H54 (cell line): ENCODE data around the gene ATCAY.
"Not testable (repeated sequence)": the region's sequence is repeated elsewhere in the genome, so short reads cannot be mapped to it uniquely, and the experiment has no call there.

ENCODE experiments used
- DNase-seq: peaks from one replicate; pipeline ENCODE4 v3.0.0; 2011; ENCODE audit warnings: low spot score, mixed read lengths; ENCODE audit not compliant: insufficient read length
- FAIRE-seq: peaks from 3 replicates; lab custom pipeline; 2011; peaks lifted over from hg19 to GRCh38; lab: Jason Lieb, UNC
- POLR2A ChIP-seq: IDR thresholded peaks from 2 replicates; pipeline ENCODE4 v1.6.1; 2011; ENCODE audit warnings: low read depth, mild to moderate bottlenecking, low read length

The ATCAY gene

DNA sequence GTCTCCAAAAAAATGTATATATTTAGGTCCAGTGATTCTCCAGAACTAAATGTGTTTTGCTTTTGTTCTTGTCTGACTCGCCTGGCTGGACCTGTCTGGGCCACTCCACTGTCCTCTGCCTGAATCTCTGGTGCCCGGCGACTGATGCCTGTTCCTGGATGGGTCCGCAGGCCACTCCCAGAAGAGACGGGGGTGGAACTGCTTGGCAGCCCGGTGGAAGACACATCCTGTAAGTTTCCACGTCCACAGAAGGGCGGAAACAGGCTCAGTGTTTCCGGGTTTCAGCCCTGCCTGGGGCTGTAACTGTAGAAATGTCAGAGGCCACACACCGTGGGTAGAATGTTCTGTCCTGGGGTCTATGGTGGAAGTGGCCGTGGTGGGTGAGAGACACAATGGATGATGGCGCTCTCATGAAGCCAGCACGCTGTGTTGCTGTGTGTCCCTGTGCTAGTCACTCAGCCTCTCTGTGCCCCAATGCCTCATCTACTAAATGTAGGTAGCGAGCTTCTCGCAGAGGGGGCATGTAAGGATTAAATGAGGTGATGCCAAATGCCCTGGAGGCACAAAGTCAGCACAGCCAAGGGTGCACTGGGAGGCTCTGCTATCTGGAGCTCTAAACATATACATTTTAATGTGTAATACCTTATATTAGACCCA is 22.0 kb downstream of the ATCAY start:
- no peak for TF ChIP-seq POLR2A
- FAIRE-seq (no peak), DNase-seq (no peak)

- DNase-seq (no peak), FAIRE-seq (no peak)
Measured at GRCh38 chr19:3904233-3904632, 23.7 kb downstream of the ATCAY start.

GRCh38 chr19:3907626-3908265 is 27.3 kb downstream of the ATCAY start:
- no peak for DNase-seq
- FAIRE-seq = no peak

More at GRCh38 chr19:3904233-3904632, 23.7 kb downstream of the ATCAY start:
- TF ChIP-seq POLR2A = no peak

GRCh38 chr19:3908266-3909054 is 28.0 kb downstream of the ATCAY start:
- TF ChIP-seq POLR2A = no peak
- DNase-seq (no peak), FAIRE-seq (no peak)

More at GRCh38 chr19:3907626-3908265, 27.3 kb downstream of the ATCAY start:
- TF ChIP-seq POLR2A = no peak

GRCh38 chr19:3910105-3910504 is 29.6 kb downstream of the ATCAY start:
- FAIRE-seq (no peak), DNase-seq (no peak)
- TF ChIP-seq POLR2A = no peak

- FAIRE-seq = no peak
- TF ChIP-seq POLR2A = no peak
Measured at GRCh38 chr19:3914199-3914598, 33.7 kb downstream of the ATCAY start.

GRCh38 chr19:3916033-3916432 is 35.5 kb downstream of the ATCAY start:
- no peak for TF ChIP-seq POLR2A
- DNase-seq (no peak), FAIRE-seq (no peak)

More at GRCh38 chr19:3914199-3914598, 33.7 kb downstream of the ATCAY start:
- no peak for DNase-seq

DNA sequence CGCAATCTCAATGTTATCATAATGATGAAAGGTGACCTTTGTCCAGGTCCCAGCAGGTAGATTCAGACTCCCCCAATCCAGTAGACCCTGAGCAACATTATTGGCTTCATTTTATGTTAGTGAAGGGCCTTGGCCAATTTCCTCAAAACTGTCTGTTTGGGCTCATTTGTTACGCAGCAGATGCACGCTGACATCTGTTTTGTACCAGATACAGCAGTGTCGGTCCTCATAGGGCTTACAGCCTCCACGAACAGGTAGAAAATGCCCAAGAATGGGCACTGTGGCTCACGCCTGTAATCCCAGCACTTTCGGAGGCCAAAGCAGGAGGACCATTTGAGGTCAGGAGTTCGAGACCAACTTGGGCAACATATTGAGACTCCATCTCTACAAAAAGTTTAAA is 39.3 kb downstream of the ATCAY start:
- no peak for DNase-seq
- FAIRE-seq = no peak
- no peak for TF ChIP-seq POLR2A

DNA sequence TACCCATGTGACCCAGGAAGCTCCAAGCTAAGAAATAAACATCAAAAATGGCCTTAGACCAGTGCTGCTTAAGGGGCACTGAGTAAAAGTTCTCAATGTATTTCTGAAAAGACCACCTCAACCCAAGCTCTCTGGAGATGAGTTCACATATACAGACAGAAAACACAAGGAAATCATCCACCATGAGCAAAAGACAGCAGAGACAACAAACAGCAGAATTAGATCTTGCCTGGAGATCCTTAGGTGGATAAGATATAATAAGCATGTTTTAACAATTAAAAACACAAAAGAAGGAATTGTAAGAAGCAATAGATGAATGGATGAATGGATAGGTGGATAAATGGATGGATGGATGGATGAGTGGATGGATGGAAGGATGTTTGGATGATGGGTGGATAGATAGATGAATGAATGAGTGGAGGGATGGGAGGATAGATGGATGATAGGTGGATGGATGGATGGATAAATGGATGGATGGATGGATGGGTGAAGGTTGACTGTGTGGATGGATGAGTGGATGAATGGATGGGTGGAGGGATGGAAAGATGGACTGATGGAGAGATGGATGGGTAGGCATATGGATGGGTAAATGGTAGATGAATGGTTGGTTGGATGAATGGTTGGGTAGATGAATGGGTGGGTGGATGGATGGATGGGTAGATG is 42.7 kb downstream of the ATCAY start:
- TF ChIP-seq POLR2A = no peak
- DNase-seq (no peak), FAIRE-seq (no peak)

- TF ChIP-seq POLR2A = no peak
- DNase-seq (no peak), FAIRE-seq (no peak)
Measured at GRCh38 chr19:3923912-3924311, 43.4 kb downstream of the ATCAY start.

DNA sequence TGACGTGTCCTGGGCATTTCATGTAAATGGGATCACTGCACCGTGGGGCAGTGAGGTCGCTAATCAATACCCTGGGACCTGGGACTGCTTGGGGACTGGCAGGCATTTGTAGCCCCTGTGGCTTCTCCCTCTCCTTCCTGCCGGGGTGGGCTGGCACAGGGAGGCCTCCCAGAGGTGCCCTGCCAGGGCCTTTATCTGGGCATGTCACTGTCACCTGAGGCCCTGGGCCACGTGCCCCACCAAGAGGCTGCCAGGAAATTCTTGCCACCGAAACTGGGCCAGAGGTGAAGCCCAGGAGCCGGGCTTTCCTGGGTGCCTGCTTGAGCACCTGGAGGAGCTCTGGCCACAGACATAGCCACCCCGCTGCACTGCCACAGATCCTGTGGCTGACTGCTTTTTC is 50.6 kb downstream of the ATCAY start:
- no peak for TF ChIP-seq POLR2A
- no peak for DNase-seq
- FAIRE-seq = no peak

DNA sequence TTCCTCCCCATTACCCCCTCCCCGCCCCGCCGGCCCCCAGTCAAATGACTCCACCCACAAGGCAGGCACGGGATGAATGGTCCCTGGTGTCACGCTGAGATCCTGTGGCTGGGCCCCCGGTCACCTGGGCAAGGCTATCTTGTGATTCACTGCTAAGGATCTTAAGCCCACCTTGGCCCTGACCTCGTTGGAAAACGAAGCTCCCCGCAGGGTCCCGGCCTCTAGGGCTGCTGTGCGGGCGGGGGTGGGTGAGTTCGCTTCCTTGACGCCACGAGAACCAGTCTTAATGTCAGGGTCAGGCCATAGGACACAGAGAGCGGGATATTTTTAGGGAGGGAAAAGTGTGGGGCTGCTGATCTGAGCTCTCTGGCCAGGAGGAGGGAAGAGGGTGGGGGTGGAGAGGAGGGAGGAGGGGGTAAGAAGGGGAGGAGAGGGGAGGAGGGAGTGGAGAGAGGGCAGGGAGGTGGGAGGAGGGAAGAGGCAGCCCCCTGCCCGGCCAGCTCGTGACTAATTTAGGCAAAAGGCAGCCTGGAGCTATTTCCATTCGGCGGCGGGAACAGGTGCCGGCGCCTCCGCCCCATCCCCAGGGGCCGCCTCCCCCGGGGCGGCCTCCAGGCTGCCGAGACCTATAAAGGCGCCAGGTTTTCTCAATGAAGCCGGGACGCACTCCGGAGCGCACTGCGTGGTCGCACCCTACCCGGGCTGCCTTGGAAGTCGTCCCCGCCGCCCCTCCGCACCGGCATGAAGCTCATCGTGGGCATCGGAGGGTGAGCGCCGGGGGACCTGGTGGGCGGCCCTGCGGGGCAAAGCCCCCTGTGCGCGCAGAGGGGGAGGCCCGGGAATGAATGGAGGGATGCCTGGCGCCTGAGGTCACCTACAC is 52.7 kb downstream of the ATCAY start, which contains the start of gene NMRK2:
Gene NMRK2 (plus strand): TSS at position 139 of the 880 bp plus-strand sequence. CDS start 603 bp downstream, at position 742.
- FAIRE-seq (no peak), DNase-seq (no peak)
- TF ChIP-seq POLR2A = no peak

- FAIRE-seq (no peak), DNase-seq (no peak)
- no peak for TF ChIP-seq POLR2A
Measured at GRCh38 chr19:3936506-3937442, 56.3 kb downstream of the ATCAY start.

DNA sequence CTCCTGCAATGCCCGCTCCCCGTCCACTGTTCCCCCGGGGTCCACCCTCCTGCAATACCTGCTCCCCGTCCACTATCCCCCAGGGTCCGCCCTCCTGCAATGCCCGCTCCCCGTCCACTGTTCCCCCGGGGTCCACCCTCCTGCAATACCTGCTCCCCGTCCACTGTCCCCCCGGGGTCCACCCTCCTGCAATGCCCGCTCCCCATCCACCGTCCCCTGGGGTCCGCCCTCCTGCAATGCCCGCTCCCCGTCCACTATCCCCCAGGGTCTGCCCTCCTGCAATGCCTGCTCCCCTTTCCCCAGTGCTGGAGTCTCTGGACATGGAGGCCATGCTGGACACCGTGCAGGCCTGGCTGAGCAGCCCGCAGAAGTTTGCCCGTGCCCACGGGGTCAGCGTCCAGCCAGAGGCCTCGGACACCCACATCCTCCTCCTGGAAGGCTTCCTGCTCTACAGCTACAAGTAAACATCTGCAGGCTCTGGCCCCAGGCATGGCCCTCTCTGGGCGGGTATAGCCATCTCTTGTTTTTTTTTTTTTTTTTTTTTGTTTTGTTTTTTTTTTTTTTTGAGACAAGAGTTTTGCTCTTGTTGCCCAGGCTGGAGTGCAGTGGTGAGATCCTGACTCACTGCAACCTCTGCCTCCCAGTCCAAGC is 57.9 kb downstream of the ATCAY start:
- peak; percentile 37 for DNase-seq
- not testable (repeated sequence) for FAIRE-seq
